Loucy (cell line): ENCODE results near the gene GHDC.

Experiments used
- H2AFZ ChIP-seq: fragments of 200-600 bp; sonication (generic); 2 replicates; pipeline ENCODE4 v1.6.0; 2016; ENCODE audit warnings: antibody characterized with exemption, mild to moderate bottlenecking, low read length, moderate library complexity
- H3F3A ChIP-seq: fragments of 200-600 bp; 2 replicates; pipeline ENCODE4 v1.6.0; 2016; ENCODE audit warnings: antibody characterized with exemption, low read depth, mild to moderate bottlenecking
- H3K27me3 ChIP-seq: fragments of 200-600 bp; sonication (generic); 2 replicates; pipeline ENCODE4 v1.6.1; 2014; ENCODE audit warnings: low read length, mild to moderate bottlenecking; ENCODE audit not compliant: insufficient read depth, poor library complexity, severe bottlenecking
- H3K36me3 ChIP-seq: fragments of 200-600 bp; sonication (generic); 2 replicates; pipeline ENCODE4 v1.6.1; 2016; ENCODE audit warnings: low read length; ENCODE audit not compliant: insufficient read depth
- H3K4me1 ChIP-seq: fragments of 200-600 bp; sonication (generic); 2 replicates; pipeline ENCODE4 v1.5.1; 2014; ENCODE audit warnings: low read length, mild to moderate bottlenecking; ENCODE audit not compliant: insufficient read depth, poor library complexity, severe bottlenecking
- H3K4me2 ChIP-seq: fragments of 200-600 bp; sonication (generic); 2 replicates; pipeline ENCODE4 v1.6.0; 2014; ENCODE audit warnings: antibody characterized with exemption, low read length, low read depth, mild to moderate bottlenecking; ENCODE audit not compliant: poor library complexity, severe bottlenecking
- H3K4me3 ChIP-seq: fragments of 200-600 bp; sonication (generic); 2 replicates; pipeline ENCODE4 v1.5.1; 2014; ENCODE audit warnings: low read length, mild to moderate bottlenecking, mixed read lengths; ENCODE audit not compliant: poor library complexity, severe bottlenecking
- H3K79me2 ChIP-seq: fragments of 200-600 bp; sonication (generic); 2 replicates; pipeline ENCODE4 v1.6.1; 2014; ENCODE audit warnings: low read length; ENCODE audit not compliant: insufficient read depth
- H3K9ac ChIP-seq: fragments of 200-600 bp; sonication (generic); 2 replicates; pipeline ENCODE4 v1.6.0; 2014; ENCODE audit warnings: mild to moderate bottlenecking, low read depth, low read length, moderate library complexity; ENCODE audit not compliant: poor library complexity, severe bottlenecking
- H3K9me2 ChIP-seq: fragments of 200-600 bp; sonication (generic); replicated peaks from 2 replicates; pipeline ENCODE4 v1.6.1; 2016; ENCODE audit warnings: low read depth, low read length, mixed read lengths
- H3K9me3 ChIP-seq: fragments of 200-600 bp; sonication (generic); 2 replicates; pipeline ENCODE4 v1.6.1; 2014; ENCODE audit warnings: mild to moderate bottlenecking, antibody characterized with exemption, low read length, low read depth; ENCODE audit not compliant: insufficient read depth
- H4K20me1 ChIP-seq: fragments of 200-600 bp; sonication (generic); 2 replicates; pipeline ENCODE4 v1.6.0; 2014; ENCODE audit warnings: antibody characterized with exemption, low read length, mild to moderate bottlenecking; ENCODE audit not compliant: insufficient read depth, poor library complexity, severe bottlenecking
- CTCF ChIP-seq: fragments of 200-600 bp; sonication (generic); conservative IDR thresholded peaks from 2 replicates; pipeline ENCODE4 v1.5.1; 2014; ENCODE audit warnings: mild to moderate bottlenecking, antibody characterized with exemption, low read length
- EZH2phosphoT487 ChIP-seq: fragments of 200-600 bp; IDR thresholded peaks from 2 replicates; pipeline ENCODE4 v1.6.1; 2018; ENCODE audit warnings: antibody characterized with exemption, mild to moderate bottlenecking, moderate library complexity, borderline replicate concordance

The GHDC gene

GRCh38 chr17:42180411-42180921 is 13.8 kb downstream of the GHDC start:
- no peak overlapping the region for H3K4me2 ChIP-seq
- no peak overlapping the region for H3K4me3 ChIP-seq
- no peak overlapping the region for H2AFZ ChIP-seq
- H3K9ac ChIP-seq = no peak overlapping the region
- H3K4me1 ChIP-seq = peaks cover 15% of the 10 kb centered on the region
- H3K9me3 ChIP-seq = no peaks in the 10 kb centered on the region
- H3K79me2 ChIP-seq = no peaks in the 10 kb centered on the region; the same call in 1 of the 2 replicates
- H4K20me1 ChIP-seq = no peaks in the 10 kb centered on the region
- no peaks in the 10 kb centered on the region for H3K27me3 ChIP-seq
- no peaks in the 10 kb centered on the region for H3F3A ChIP-seq
- no peaks in the 10 kb centered on the region for H3K9me2 ChIP-seq
- no peak for TF ChIP-seq CTCF
- no peak for TF ChIP-seq EZH2phosphoT487
- no peaks in the 10 kb centered on the region for H3K36me3 ChIP-seq

- Histone ChIP-seq H3K4me2 (no peak overlapping the region), H3K79me2 (no peaks in the 10 kb centered on the region; the same call in 1 of the 2 replicates), H3K27me3 (no peaks in the 10 kb centered on the region), H3K9me2 (no peaks in the 10 kb centered on the region), H4K20me1 (no peaks in the 10 kb centered on the region), H2AFZ (no peak overlapping the region), H3K9ac (no peak overlapping the region), H3K4me1 (peaks cover 15% of the 10 kb centered on the region), H3K36me3 (no peaks in the 10 kb centered on the region), H3F3A (no peaks in the 10 kb centered on the region), H3K9me3 (no peaks in the 10 kb centered on the region), H3K4me3 (no peak overlapping the region)
- no peak for TF ChIP-seq CTCF
- no peak for TF ChIP-seq EZH2phosphoT487
Observed at GRCh38 chr17:42179911-42180410, 14.3 kb downstream of the GHDC start.

GRCh38 chr17:42179335-42179734 is 15.0 kb downstream of the GHDC start:
- Histone ChIP-seq H3F3A (no peaks in the 10 kb centered on the region), H2AFZ (no peak overlapping the region), H3K36me3 (no peaks in the 10 kb centered on the region), H3K27me3 (no peaks in the 10 kb centered on the region), H3K4me1 (peaks cover 10% of the 10 kb centered on the region), H3K4me2 (no peak overlapping the region), H3K9me3 (no peaks in the 10 kb centered on the region), H3K79me2 (no peaks in the 10 kb centered on the region; the same call in 1 of the 2 replicates), H3K9ac (no peak overlapping the region), H3K9me2 (no peaks in the 10 kb centered on the region), H3K4me3 (no peak overlapping the region), H4K20me1 (no peaks in the 10 kb centered on the region)
- TF ChIP-seq CTCF (no peak), EZH2phosphoT487 (no peak)
